Measurements from ENCODE around the gene ITGA4.

DNA sequence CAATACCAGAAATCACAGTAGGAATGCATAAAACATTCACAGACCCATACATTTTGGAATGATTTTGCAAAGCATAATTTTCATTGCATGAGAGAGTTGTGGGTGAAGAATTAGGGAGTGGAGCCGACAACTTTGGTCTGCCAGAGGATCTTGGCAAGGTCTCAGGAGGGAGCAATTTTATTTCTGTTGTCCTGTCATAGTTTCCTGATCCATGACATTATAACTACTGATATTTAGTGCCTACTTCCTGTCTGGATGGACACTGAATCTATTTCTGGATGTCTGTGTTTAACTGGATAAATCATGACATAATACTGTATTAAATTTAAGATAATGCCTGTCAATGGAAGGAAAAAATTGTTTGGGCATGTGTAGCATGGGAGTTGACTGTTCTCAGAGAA is 2.4 kb downstream of the ITGA4 start:
- TF ChIP-seq REST (IDR thresholded peaks at IDR 0.05; ENCODE audit: low read depth) (no peak), RAD21 (IDR thresholded peaks at IDR 0.05; ENCODE audit: low read depth) (no peak), YY1 (IDR thresholded peaks at IDR 0.05; ENCODE audit: low read depth) (no peak), MAX (IDR thresholded peaks at IDR 0.05) (no peak), CEBPB (IDR thresholded peaks at IDR 0.05) (no peak), TEAD4 (IDR thresholded peaks at IDR 0.05) (no peak), EGR1 (IDR thresholded peaks at IDR 0.05) (no peak), EP300 (IDR thresholded peaks at IDR 0.05; ENCODE audit: borderline replicate concordance) (no peak), ZBTB7A (IDR thresholded peaks at IDR 0.05; ENCODE audit: low read depth) (no peak), USF1 (IDR thresholded peaks at IDR 0.05) (no peak), TAF1 (IDR thresholded peaks at IDR 0.05; ENCODE audit: low read depth) (no peak), NFIC (IDR thresholded peaks at IDR 0.05) (no peak), CREB1 (IDR thresholded peaks at IDR 0.05; ENCODE audit: low read depth) (no peak)
